Coronary artery (tissue), 2 donors: ENCODE data around the gene MYLK4.

Experiments
- DNase-seq: peaks from one replicate; pipeline ENCODE4 v3.0.0-alpha.2; 2017; ENCODE audit warnings: low spot score
- H3K27ac ChIP-seq, 2 donors: fragments of 200-600 bp; sonication (generic); one replicate each; pipeline ENCODE4 v1.5.1; 2016 to 2019
- H3K4me3 ChIP-seq: fragments of 200-600 bp; sonication (generic); 2 replicates; pipeline ENCODE4 v1.5.1; 2016; ENCODE audit warnings: mild to moderate bottlenecking, moderate library complexity
- CTCF ChIP-seq: fragments of 200-600 bp; sonication (generic); IDR thresholded peaks from one replicate; pipeline ENCODE4 v1.5.1; 2019; ENCODE audit warnings: antibody characterized with exemption

The MYLK4 gene

GRCh38 chr6:2708456-2708855 lies 42.3 kb downstream of the MYLK4 start:
- no peak for DNase-seq
- no peak for TF ChIP-seq CTCF
- Histone ChIP-seq H3K27ac (no peak overlapping the region), H3K4me3 (no peak overlapping the region)

- H3K27ac ChIP-seq, result no peak overlapping the region
- TF ChIP-seq CTCF, result no peak
- DNase-seq, result no peak
- no peak overlapping the region for H3K4me3 ChIP-seq
Measured at GRCh38 chr6:2706558-2706957, 44.2 kb downstream of the MYLK4 start.

GRCh38 chr6:2705256-2705655 lies 45.5 kb downstream of the MYLK4 start:
- DNase-seq, result no peak
- H3K4me3 ChIP-seq, result no peak overlapping the region
- no peak overlapping the region for H3K27ac ChIP-seq
- no peak for TF ChIP-seq CTCF

GRCh38 chr6:2697291-2697690 lies 53.4 kb downstream of the MYLK4 start:
- DNase-seq, result no peak
- H3K4me3 ChIP-seq, result no peak overlapping the region
- no peak for TF ChIP-seq CTCF

GRCh38 chr6:2695454-2696095 lies 55.1 kb downstream of the MYLK4 start:
- H3K4me3 ChIP-seq, result no peak overlapping the region
- no peak overlapping the region for H3K27ac ChIP-seq
- DNase-seq, result no peak
- peak; percentile 11 for TF ChIP-seq CTCF

More at GRCh38 chr6:2697291-2697690, 53.4 kb downstream of the MYLK4 start:
- H3K27ac ChIP-seq, result no peak overlapping the region

GRCh38 chr6:2693231-2693630 lies 57.5 kb downstream of the MYLK4 start:
- Histone ChIP-seq H3K27ac (no peak overlapping the region), H3K4me3 (no peak overlapping the region)
- no peak for TF ChIP-seq CTCF
- DNase-seq, result no peak

- H3K4me3 ChIP-seq, result no peak overlapping the region
- no peak overlapping the region for H3K27ac ChIP-seq
- no peak for DNase-seq
- no peak for TF ChIP-seq CTCF
Measured at GRCh38 chr6:2688401-2689064, 62.2 kb downstream of the MYLK4 start.
